HepG2 (cell line): Measurements from ENCODE around the gene PDLIM7. TPM values are rescaled to one million over a fixed set of nuclear protein-coding genes. Genes with fewer than 3 reads are reported as not detected.
A peak's percentile ranks its signal among the peaks of the same experiment; 100 is the strongest.

ENCODE experiments used
- ATAC-seq: fragments of 200-7000 bp; cut with Tn5 transposase; 3 replicates; pipeline ENCODE4 v1.9.1; 2020; ENCODE audit warnings: mild to moderate bottlenecking, moderate library complexity
- BruUV-seq: library from RNA; stranded (reverse); fragments of 400-500 nt; replicated peaks from 2 replicates; lab custom pipeline; 2021; lab: Mats Ljungman, UMichigan
- CTCF ChIA-PET: fragments of 300-600 bp; formaldehyde crosslinking; extraction: SDS; loops from one replicate; lab custom pipeline; 2021; ENCODE audit warnings: low total read pairs, inconsistent platforms, low intra/inter-chr PET ratio; lab: Yijun Ruan, JAX
- POLR2A ChIA-PET: fragments of 350-600 bp; sonication (Branson Sonifier 250); formaldehyde crosslinking; loops from one replicate; lab custom pipeline; 2020; ENCODE audit warnings: antibody characterized with exemption, inconsistent platforms; lab: Yijun Ruan, JAX
- DNase-seq: peaks from one replicate; pipeline ENCODE4 v3.0.0-alpha.2; 2015; ENCODE audit warnings: low spot score
- FAIRE-seq: peaks from 3 replicates; lab custom pipeline; 2011; peaks lifted over from hg19 to GRCh38; lab: Jason Lieb, UNC
- H2AFZ ChIP-seq: one replicate; pipeline ENCODE4 v1.6.1; 2011; ENCODE audit warnings: low read length, inconsistent platforms
- H3K27ac ChIP-seq: fragments of 300-600 bp; 3 replicates; pipeline ENCODE4 v1.8.0; 2011; ENCODE audit warnings: mixed run types, mild to moderate bottlenecking, mixed read lengths, low read length, inconsistent platforms; ENCODE audit not compliant: insufficient read depth; ENCODE audit errors: extremely low read length
- H3K27me3 ChIP-seq, 2 experiments: fragments of 200-600 bp in 1 of 2; 2 replicates in 1 of 2; 3 replicates in 1 of 2; pipeline versions ENCODE4 v1.6.0 to v1.8.0; 2011; ENCODE audit warnings: low read length in 2 of 2, mild to moderate bottlenecking in 2 of 2, moderate library complexity in 2 of 2, inconsistent platforms in 1 of 2; ENCODE audit not compliant: insufficient read depth in 2 of 2, control insufficient read depth in 1 of 2
- H3K36me3 ChIP-seq, 2 experiments: fragments of 200-600 bp in 1 of 2; replicated peaks in 1 of 2; 2 replicates in 1 of 2; 3 replicates in 1 of 2; pipeline versions ENCODE4 v1.5.1 to v1.8.0; 2011; ENCODE audit warnings: low read length in 2 of 2, inconsistent platforms in 1 of 2; ENCODE audit not compliant: insufficient read depth in 2 of 2, control insufficient read depth in 1 of 2
- H3K4me1 ChIP-seq: 2 replicates; pipeline ENCODE4 v1.5.1; 2012; ENCODE audit warnings: low read length, inconsistent platforms; ENCODE audit not compliant: insufficient read depth
- H3K4me2 ChIP-seq: 2 replicates; pipeline ENCODE4 v1.6.0; 2011; ENCODE audit warnings: low read depth, low read length, inconsistent platforms
- H3K4me3 ChIP-seq, 3 experiments: fragments of 200-600 bp in 1 of 3; sonication (generic), shearing (Covaris generic) in 1 of 3; replicated peaks in 1 of 3; 2 replicates each; pipeline ENCODE4 v1.5.1; 2011 to 2016; ENCODE audit warnings: low read length in 3 of 3, inconsistent platforms in 2 of 3, low read depth in 2 of 3, mild to moderate bottlenecking in 2 of 3, control low read depth in 1 of 3, mixed read lengths in 1 of 3; ENCODE audit not compliant: insufficient read depth in 1 of 3
- H3K79me2 ChIP-seq: one replicate; pipeline ENCODE4 v1.6.1; 2011; ENCODE audit warnings: low read length, inconsistent platforms; ENCODE audit not compliant: insufficient read depth
- H3K9ac ChIP-seq: 2 replicates; pipeline ENCODE4 v1.6.0; 2011; ENCODE audit warnings: mild to moderate bottlenecking, low read depth, low read length, inconsistent platforms; ENCODE audit not compliant: insufficient read depth
- H3K9me3 ChIP-seq: 2 replicates; pipeline ENCODE4 v1.5.1; 2012; ENCODE audit warnings: mild to moderate bottlenecking, low read length
- H4K20me1 ChIP-seq: 2 replicates; pipeline ENCODE4 v1.6.0; 2011; ENCODE audit warnings: inconsistent platforms, mild to moderate bottlenecking, low read length, moderate library complexity; ENCODE audit not compliant: insufficient read depth
- DPF2 ChIP-seq: sonication (generic); formaldehyde crosslinking; IDR thresholded peaks from 2 replicates; pipeline ENCODE4 v1.4.0; 2020; ENCODE audit warnings: mild to moderate bottlenecking, low read depth, missing genetic modification reagents, borderline replicate concordance
- HMGA1 ChIP-seq: sonication (generic); formaldehyde crosslinking; conservative IDR thresholded peaks from 2 replicates; pipeline ENCODE4 v1.4.0; 2020; ENCODE audit warnings: missing genetic modification reagents
- KDM2A ChIP-seq: sonication (generic); formaldehyde crosslinking; IDR thresholded peaks from 2 replicates; pipeline ENCODE4 v1.4.0; 2020; ENCODE audit warnings: low read depth, missing genetic modification reagents, borderline replicate concordance
- SETDB1 ChIP-seq: sonication (generic); formaldehyde crosslinking; IDR thresholded peaks from 2 replicates; pipeline ENCODE4 v1.5.1; 2020; ENCODE audit warnings: missing genetic modification reagents, mild to moderate bottlenecking, borderline replicate concordance
- TAF1 ChIP-seq: sonication (generic); formaldehyde crosslinking; IDR thresholded peaks from 2 replicates; pipeline ENCODE4 v1.4.0; 2020; ENCODE audit warnings: missing genetic modification reagents
- ZNF432 ChIP-seq: sonication (generic); formaldehyde crosslinking; IDR thresholded peaks from 2 replicates; pipeline ENCODE4 v1.5.0; 2020; ENCODE audit warnings: missing genetic modification reagents, mild to moderate bottlenecking, borderline replicate concordance
- ZNF652 ChIP-seq: IDR thresholded peaks from 2 replicates; pipeline ENCODE4 v1.6.1; 2016; ENCODE audit warnings: low read depth, borderline replicate concordance
- ZNF768 ChIP-seq: sonication (generic); formaldehyde crosslinking; IDR thresholded peaks from 2 replicates; pipeline ENCODE4 v1.4.0; 2020; ENCODE audit warnings: missing genetic modification reagents
- WGBS: methylation state at CpG from one replicate; pipeline ENCODE4 v1.1.6; 2017; ENCODE audit warnings: low lambda C conversion rate; 5-methylcytosine and 5-hydroxymethylcytosine counted together
- in situ Hi-C: cut with HindIII; loops from 2 replicates; pipeline ENCODE4 v1.10.0; 2017; ENCODE audit warnings: low pct_unique_long_range_greater_than_20kb; ENCODE audit not compliant: extremely low pct_ligation_motif_present
- intact Hi-C: fragments of 100-400 bp; cut with micrococcal nuclease; formaldehyde crosslinking; loops from one replicate; pipeline ENCODE4 v1.10.0; 2022; ENCODE audit not compliant: unreplicated experiment
- polyA plus RNA-seq, 8 experiments: library from polyadenylated mRNA; depleted of rRNA in 3 of 8; stranded (reverse) in 7 of 8; unstranded in 1 of 8; fragments of >200 nt; fragmentation: Illumina TruSeq in 4 of 8; extraction: Trizol in 4 of 8; gene quantifications; 2 replicates each; pipeline versions ENCODE4 v1.2.1 to v1.2.3, GENCODE V29; 2011 to 2016; ENCODE audit warnings: low read depth in 4 of 8, missing spikeins in 1 of 8, mixed read lengths in 1 of 8; ENCODE audit not compliant: insufficient read depth in 1 of 8
- total RNA-seq, 5 experiments: library from RNA; depleted of rRNA; stranded (reverse); fragments of >200 nt; fragmentation: Illumina TruSeq; extraction: Trizol; gene quantifications; 2 replicates each; pipeline ENCODE4 v1.2.3, GENCODE V29; 2016; ENCODE audit warnings: low read depth in 1 of 5

PDLIM7 gene
- total and polyA plus RNA-seq, 2 of the 13 experiments (the other 11 are each of a cell fraction or from before 2014, with no cell fraction given) = 21.1 to 31.3 TPM

GRCh38 chr5:177475563-177476427, 21.6 kb downstream of the PDLIM7 start:
- intact Hi-C loops (no loop called here), in situ Hi-C loops (no loop called here)
- FAIRE-seq (no peak), DNase-seq (no peak), ATAC-seq (no peak)
- Histone ChIP-seq H3K27ac (no peak overlapping the region), H3K4me2 (no peak overlapping the region), H3K9me3 (no peaks in the 10 kb centered on the region), H3K36me3 (no peaks in the 10 kb centered on the region), H3K79me2 (peaks cover 3% of the 10 kb centered on the region), H3K4me3 (no peak overlapping the region), H3K9ac (no peak overlapping the region), H3K27me3 (no peaks in the 10 kb centered on the region), H2AFZ (no peak overlapping the region), H4K20me1 (no peaks in the 10 kb centered on the region), H3K4me1 (peaks cover 73% of the 10 kb centered on the region)
- ChIA-PET CTCF (no interaction called here), POLR2A (interaction anchor here (0.7 to 4.9 kb wide), 5 partner anchors 21 to 98 kb away, joined by 3 to 42 read pairs (median 3); partner anchors contain the start of gene PDLIM7)
- TF ChIP-seq ZNF768 (CRISPR knock-in tag) (peak; percentile 95), TAF1 (CRISPR knock-in tag) (0 out of 2 replicates have a peak, but pooled peaks have one; percentile 23), SETDB1 (CRISPR knock-in tag) (no peak), KDM2A (CRISPR knock-in tag) (0 out of 2 replicates have a peak, but pooled peaks have one; percentile 10), ZNF432 (CRISPR knock-in tag) (no peak), HMGA1 (CRISPR knock-in tag) (no peak), ZNF652 (peak; percentile 82), DPF2 (CRISPR knock-in tag) (no peak)
- 49% methylated on average over 10 of the region's 11 CpGs for WGBS
- BruUV-seq = no TSS peak
